Activated CD8-positive, alpha-beta memory T cell treated with anti-CD3 and anti-CD28 coated beads, Interleukin-2, amount 50 U/mL, for 24 hours (primary cell): ENCODE measurements around the gene FHIT.
"Not testable (repeated sequence)": the region's sequence is repeated elsewhere in the genome, so short reads cannot be mapped to it uniquely, and the experiment has no call there.

Source experiments
- DNase-seq: peaks from one replicate; pipeline ENCODE4 v3.0.0-alpha.2; 2020; ENCODE audit errors: extremely low read depth

Gene FHIT

DNA sequence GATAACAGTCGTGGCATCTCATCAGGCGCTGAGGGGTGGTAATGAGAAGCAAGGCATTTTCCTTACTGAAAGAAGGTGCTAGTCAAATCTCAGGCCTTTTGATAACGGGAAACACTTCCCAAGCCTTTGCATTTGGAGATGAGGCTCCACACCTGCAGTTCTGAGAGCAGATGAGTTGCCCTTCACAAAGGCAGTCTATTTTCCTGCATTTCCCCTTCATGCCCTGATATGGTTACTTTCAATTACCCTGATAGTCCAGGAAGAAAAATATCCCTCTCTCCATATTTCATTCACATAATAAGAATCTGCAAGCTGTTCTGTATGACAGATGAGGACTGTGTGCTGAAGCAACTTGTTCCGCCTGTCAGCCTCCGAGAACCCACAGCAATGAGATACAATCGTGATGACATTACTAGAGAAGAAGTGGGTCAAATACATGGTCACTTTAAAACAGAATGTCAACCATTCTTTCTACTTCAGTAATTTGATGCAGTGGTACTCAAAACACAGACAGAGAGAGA is 25.0 kb downstream of the FHIT start:
- DNase-seq, result no peak

DNA sequence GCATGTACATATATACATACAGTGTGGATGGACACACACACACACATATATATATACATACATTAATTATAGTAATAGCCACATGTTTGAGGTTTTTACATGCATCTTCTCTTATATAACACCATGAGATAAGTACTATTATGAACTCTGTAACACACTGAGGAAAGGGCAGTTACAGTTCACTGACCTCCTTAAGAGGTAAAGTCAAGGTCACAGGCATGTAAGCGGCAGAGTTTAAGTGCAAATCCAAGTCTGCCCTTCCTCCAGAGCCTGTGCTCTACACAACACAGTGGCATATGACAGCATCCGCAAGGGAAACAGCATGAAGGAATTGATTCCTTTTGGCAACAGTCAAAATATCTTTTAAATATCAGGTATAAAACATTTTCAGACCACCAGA is 26.4 kb downstream of the FHIT start:
- DNase-seq, result no peak

DNA sequence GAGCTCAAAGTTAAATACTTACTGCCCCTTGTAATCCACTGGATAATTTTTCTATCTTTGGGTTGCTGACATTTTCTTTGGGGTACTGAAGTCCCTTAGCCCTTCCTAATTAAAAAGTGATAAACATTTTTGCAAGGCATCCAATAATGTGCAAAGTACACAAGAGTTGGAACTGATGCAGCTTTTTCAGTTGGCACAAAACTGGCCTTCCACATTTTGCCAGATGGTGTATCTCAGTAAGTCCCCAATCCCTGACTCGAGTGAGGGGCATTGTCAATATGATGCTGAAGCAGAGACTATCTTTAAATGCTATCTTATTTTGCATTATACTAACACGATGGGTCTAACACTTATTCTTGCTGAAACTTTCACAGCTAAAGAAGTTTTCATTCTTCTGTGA is 27.8 kb downstream of the FHIT start:
- no peak for DNase-seq

DNA sequence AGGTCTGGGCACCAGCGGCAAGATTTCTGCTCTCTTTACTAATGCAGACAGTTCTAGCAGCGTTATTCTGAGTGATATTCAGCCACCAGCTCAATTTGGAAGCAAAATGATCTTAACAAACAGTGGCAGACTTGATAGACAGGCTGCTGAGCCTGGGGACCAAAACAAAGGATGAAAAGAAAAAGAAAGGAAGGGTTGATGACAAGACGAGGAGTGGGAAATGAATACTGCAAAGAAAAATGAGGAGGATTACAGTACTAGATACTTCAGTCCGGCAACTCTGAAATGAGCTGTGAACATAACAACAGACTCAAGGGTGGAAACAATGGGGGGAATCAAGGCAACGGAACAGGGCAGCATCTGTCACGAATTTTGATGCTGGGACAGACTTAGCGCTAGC is 28.8 kb downstream of the FHIT start:
- no peak for DNase-seq

DNA sequence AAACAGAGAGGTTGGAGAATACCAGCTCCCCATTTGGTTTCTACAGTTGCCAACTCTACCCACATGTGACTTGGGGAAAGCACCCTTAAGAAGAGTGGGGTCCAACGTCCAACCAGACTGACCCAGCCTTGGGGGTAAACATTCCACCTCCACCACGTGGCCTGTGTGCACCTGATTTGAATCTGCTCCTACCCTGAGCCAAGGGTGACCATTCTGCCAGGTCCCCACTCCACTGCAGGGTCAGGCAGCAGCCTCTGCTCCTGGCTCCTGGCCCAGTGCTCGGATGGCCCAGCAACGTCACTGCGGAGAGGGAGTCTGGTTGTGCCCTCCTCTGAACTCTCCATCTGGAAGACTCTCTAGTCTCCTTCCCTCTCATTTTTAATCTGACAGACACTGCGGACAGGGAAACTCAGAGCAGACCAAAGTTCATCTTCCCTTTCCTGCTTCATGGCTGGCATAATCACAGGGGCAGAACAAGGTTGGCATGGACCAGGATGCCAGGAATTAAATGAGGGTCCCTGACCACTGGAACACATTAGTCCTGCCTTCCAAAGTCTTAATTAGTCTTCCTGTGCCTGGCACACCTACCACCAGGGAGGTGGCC is 29.4 kb downstream of the FHIT start:
- DNase-seq, result no peak

DNA sequence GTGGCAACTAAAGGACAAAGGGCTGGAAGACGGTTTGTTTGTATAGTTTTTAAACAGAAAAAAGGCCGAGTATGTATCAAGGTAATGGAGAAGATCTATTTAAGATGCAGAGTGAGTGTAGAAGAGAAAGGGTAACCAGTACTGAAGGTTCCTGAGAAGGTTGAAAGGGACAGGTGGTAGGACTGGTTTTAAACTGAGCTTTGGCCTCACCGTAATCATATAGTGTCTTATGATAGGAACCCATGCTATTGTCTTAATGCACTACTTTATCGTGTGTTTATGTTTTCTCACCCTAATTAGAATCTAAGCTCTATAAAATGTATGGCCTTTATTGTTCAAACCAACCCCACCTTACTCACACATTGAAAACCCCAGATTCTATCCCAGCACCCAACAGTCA is 32.7 kb downstream of the FHIT start:
- no peak for DNase-seq

DNA sequence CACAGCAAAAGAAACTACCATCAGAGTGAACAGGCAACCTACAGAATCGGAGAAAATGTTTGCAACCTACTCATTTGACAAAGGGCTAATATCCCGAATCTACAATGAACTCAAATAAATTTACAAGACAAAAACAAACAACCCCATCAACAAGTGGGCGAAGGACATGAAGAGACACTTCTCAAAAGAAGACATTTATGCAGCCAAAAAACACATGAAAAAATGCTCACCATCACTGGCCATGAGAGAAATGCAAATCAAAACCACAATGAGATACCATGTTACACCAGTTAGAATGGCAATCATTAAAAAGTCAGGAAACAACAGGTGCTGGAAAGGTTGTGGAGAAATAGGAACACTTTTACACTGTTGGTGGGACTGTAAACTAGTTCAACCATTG is 35.1 kb downstream of the FHIT start:
- not testable (repeated sequence) for DNase-seq

DNA sequence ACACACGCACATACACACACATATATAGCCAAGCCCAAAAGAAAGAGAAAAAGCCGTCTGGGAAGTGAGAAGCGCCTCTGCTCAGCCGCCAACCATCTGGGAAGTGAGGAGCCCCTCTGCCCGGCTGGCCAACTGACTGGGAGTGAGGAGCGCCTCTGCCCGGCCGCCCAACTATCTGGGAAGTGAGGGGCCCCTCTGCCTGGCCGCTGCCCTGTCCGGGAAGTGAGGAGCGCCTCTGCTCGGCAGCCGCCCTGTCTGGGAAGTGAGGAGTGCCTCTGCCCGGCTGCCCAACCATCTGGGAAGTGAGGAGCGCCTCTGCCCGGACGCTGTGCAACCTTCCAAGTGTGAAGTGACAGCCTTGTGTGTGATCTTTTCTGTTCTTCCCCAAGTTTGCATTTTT is 49.2 kb downstream of the FHIT start:
- no peak for DNase-seq

DNA sequence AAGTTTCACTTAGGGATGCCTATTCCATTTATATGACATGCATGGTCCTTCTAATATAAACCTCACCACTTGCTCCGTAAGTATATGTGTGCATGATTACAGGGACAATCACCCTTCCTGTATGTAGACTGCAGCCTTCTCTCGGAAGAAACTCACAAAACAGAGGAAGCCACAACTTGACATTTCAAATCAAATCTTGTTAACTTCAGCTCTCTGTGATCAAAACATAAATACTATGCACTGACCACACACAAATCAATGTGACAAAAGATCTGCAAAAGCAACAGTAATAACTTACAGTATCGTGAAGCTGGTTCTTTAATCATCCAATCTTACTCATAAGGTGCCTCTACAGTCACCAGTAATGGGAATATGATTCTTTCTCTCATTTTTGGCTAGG is 50.2 kb downstream of the FHIT start:
- no peak for DNase-seq

DNA sequence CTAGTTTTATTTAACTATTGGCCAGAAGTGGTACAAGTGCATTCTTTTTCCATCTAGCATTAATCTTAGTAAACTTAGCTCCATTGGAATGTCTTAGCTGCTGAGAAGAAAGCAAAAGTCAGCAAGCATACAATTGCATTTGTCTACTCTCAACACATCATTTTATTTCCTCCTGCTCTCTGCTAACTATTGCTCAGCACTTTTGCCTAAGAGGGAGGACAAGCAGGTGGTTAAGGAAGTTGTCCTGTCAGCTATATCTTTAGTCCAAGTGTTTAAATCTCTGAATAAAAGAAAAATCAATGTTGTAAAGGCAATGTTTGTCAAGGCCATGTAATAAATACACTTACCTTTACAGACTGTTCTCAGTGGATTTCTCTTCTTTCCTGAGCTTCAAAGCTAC is 51.0 kb downstream of the FHIT start:
- DNase-seq, result no peak

DNA sequence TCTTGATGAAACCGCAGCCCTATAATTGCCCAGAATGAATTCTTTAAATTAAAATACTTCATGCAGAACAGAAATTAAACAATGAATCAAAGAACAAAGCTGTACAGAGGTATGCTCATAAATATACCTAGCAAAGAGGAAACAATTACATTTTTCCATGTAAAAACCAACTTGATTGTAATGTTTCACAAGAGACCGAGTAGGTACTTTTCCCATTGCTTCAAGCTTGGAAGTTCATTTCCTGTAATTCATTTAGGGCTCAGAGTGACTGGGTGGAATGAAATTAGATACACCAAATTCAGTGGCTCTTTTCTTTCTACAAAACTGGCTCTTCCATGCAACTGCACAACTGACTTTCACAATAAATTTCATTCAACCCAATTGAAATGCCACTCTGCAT is 51.4 kb downstream of the FHIT start:
- no peak for DNase-seq

DNA sequence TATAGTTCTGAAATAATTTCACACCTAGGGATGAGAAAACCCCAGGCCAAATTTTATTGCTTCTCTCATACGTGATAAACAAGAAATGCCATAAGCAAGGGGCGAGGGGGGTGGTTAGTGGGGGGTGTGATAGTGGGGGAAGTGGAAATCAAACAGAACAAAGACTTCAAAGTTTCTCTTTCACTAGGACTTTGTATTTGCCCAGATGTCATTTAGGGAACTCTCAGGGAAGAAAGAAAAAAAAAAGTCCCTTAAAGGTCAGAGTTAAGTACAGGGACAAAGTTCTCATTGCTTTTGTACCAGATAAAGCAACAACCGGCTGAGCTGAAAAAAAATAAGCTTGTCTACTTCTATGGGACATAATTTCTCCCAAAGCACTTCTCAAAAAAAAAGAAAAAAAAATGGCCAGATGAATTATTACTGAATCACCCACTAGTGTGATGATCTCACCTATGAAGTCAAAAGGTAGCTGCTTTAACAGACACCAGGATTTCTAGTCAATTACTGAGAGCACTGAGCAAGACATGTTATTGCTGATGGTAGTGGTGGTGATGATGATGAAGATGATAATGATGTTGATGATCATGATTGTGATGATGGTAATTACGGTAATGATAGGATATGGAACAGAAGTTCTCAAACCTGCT is 56.2 kb downstream of the FHIT start:
- DNase-seq, result no peak

DNA sequence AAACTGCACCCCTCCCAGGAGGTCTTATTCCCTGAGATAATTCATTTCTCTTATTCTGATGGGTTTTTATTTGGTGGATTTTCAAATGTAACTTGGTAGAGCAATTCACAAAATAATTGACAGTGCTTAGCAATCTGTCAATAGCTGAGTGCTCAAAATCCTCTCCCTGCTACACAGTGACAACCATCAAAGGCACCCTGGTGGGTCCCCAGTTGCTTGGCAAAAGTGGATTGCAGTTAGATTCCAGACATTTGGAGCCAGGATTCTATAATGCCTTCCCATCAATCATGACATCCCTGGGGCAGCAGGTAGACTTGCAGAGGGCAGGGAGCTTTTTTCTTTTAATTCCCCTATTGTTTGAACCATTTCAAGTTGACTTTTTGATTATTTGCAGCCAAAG is 59.0 kb downstream of the FHIT start:
- DNase-seq, result no peak

DNA sequence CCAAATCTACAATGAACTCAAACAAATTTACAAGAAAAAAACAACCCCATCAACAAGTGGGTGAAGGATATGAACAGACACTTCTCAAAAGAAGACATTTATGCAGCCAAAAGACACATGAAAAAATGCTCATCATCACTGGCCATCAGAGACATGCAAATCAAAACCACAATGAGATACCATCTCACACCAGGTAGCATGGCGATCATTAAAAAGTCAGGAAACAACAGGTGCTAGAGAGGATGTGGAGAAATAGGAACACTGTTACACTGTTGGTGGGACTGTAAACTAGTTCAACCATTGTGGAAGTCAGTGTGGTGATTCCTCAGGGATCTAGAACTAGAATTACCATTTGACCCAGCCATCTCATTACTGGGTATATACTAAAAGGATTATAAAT is 61.0 kb downstream of the FHIT start:
- DNase-seq, result not testable (repeated sequence)

DNA sequence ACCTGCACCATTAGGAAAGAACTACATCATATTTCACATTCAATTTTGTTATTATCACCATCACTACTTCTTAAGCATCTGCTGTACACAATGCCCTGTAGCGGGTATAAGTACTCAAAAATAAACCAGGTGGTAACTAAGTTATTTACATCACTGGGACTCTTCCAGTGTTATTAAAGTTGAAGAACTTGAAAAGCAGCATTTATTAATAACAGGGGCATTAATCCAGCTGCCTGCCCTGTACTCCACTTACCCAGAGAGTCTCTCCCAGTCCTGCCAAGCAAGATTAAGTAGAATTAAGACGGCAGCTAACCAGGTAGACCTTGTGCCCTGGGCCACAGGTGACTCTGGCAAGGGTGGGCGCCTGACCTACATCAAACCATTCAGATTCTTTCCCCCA is 65.2 kb downstream of the FHIT start:
- DNase-seq, result no peak

DNA sequence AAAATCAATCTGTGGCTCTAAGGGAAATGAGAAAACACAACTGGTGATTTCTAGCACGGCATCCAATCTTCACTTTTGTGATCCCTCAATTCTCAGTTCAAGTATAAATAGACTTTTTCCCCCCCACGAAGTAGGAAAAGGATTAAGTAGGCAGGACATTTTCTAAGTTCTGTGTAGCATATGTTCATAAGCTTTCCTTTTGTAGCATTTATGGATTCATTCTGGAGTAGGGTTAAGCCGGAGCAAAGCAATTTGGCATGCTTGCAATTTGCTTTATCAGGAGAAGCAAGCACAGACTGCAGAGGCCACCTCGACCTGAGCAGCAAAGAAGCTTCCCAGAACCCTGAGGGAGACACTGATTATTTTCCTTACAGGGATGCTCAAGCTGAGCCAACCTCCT is 66.3 kb downstream of the FHIT start:
- no peak for DNase-seq

DNA sequence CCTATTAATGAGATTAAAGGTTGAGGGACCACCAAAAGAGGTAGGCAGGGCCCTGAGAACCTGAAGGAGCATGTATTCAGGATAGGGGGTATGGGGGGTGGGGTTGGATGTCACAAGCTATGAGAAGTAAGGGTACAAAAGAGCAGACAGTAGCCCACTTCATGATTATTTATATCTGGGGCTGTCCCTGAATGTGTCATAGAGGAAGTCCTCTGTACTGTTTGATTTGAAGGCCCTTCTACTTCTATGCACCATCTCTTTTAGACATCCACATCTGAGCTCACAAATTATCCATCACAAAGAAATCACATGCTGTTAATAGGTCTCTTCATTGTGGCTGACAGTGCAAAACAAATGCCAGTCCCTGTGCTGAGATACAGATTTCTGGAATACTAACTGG is 68.6 kb downstream of the FHIT start:
- no peak for DNase-seq

DNA sequence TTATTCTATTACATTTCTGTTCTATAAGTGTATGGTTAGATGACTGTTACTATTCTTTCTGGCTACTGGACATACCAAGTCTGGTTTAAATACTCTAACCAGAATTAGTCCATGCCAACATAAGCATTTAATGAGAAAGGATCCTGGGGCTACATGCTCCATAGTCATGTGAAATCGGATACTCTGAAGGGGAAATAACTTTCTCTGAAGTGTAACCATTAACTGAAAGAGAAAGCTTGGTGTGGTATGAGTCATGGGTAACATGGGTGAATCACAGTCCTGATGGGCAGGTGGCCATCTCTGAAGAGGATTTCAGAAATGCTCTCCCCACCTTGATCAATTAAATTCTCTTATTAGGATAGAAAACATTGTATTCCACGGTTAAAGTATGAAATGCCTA is 69.4 kb downstream of the FHIT start:
- DNase-seq, result no peak

DNA sequence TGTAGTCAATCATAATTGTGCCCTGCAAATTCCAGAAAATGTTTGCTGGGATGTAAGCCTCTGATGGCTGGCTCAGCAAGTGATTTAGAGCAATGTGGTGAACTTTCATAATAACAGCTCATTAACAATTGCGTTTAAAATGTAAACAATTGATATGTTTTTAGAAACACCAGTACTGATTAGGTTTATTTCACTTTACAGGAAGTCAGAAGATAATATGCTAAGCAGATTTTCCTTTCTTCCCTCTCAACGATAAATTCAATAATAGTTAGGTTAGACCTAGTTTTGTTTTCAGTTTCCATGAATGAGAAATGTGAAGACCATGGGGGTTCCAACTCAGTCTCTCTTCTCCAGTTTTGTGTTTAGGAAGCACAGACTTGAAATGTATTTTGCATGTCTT is 71.0 kb downstream of the FHIT start:
- DNase-seq, result no peak

DNA sequence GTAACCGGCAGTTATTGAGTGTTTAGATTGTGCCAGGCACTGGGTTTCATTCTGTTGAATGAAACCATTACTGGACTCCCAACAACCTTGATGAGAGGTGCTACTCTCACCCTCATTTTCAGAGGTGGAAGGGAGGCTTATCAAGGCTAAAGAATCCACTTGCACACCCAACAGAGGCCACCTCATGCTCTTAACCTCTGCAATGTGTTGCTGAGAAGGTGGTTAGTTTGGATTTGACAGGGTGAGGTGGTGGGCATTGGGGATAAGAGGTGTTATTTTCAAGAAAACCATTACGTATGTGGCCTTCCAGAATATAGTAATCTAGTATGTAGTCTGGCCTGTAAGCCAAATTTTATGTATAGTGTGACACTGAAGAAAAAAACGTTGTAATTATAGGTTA is 73.1 kb downstream of the FHIT start:
- no peak for DNase-seq

DNA sequence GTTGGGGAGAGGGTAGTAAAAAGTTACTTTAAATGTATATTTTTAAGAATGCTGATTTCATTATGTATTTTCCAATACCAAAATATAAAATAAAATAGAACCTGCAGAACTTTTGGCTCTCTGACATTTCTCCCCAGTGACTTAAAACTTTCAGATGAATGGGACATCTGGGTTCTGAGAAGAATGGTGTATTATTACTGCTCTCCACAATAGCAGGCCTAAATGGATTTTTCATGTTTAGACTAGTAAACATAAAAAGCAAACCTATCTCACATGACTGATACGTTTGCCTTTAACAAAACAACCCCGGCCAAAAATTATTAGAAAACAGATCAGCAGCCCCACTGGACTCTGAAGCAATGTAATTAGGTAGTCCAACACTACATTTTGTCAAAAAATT is 73.8 kb downstream of the FHIT start:
- DNase-seq, result no peak

DNA sequence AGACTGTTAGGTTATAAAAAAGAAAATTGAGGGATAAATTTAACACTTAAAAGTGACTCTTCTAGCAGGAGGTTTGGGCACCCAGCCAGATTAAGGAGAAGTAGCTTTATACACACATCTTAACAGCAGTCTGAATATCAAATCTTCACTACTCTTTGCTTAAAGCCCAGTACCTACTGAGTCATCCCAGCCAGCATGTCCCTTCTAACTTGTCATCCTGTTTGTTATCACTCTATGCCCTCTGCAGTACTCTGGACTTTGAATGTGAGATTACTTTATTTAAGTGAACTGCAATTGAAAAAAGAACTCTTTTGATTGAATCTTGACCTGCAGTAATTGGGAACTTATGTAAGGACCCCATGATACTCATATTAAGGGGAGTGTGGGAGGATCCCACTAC is 77.6 kb downstream of the FHIT start:
- DNase-seq, result no peak

DNA sequence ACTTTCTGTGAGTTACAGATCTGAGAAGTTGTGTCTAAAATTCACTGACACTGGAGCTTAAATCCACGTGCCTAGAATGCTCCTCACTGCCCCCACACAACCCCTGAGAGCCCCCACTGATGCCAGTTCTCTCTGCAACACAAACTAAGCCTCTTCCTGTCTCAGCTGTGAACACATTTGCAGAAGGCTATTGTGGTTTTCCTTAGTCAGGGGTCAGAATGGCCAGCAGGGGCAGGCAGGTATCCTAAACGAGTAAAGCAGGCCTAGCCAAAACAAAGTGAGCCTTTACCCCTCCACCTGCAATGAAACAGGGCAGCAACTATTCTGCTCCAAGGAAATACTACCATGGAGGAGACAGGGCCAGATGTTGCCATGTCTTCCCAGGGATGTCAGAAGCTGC is 78.6 kb downstream of the FHIT start:
- no peak for DNase-seq

DNA sequence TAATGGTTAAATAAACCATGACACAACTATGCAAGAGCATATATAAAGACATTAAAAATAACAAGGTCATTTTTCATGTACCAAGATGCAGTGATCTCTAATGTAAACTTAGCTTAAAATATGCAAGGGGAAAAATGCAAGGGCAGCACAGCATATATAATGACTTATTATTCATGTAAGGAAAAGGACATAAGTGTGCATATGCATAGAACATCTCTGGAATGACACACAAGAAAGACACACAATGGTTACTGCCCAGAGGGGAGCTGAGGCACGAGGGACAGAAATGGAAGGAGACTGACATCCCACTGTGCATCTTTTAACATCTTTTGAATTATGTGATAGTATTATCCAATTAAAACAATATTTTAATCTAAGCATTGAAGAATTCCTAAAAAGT is 79.0 kb downstream of the FHIT start:
- no peak for DNase-seq
